Tibial nerve (tissue), 4 donors: ENCODE data around the gene SH2D3A. TPM values are rescaled to one million over a fixed set of nuclear protein-coding genes. Genes with fewer than 3 reads are reported as not detected.

Source experiments
- DNase-seq, 2 donors: peaks; one replicate each; pipeline ENCODE4 v3.0.0-alpha.2; 2019; ENCODE audit warnings: low spot score in 2 of 2
- H3K27ac ChIP-seq, 4 donors: fragments of 200-600 bp; sonication (generic) in 3 of 4; one replicate each; pipeline ENCODE4 v1.5.1; 2017 to 2019; ENCODE audit warnings: mild to moderate bottlenecking in 1 of 4
- H3K27me3 ChIP-seq, 2 donors: fragments of 200-600 bp; sonication (generic) in 1 of 2; one replicate each; pipeline versions ENCODE4 v1.5.1 to v1.6.0; 2017 to 2019
- H3K36me3 ChIP-seq, 3 donors: fragments of 200-600 bp; sonication (generic); one replicate each; pipeline ENCODE4 v1.5.1; 2018 to 2019
- H3K4me1 ChIP-seq, 4 donors: fragments of 200-600 bp; sonication (generic) in 3 of 4; one replicate each; pipeline ENCODE4 v1.5.1; 2017 to 2019
- H3K4me3 ChIP-seq, 4 donors: fragments of 200-600 bp; sonication (generic) in 3 of 4; one replicate each; pipeline ENCODE4 v1.5.1; 2017 to 2019; ENCODE audit warnings: mild to moderate bottlenecking in 1 of 4, moderate library complexity in 1 of 4
- H3K9me3 ChIP-seq, 4 donors: fragments of 200-600 bp; sonication (generic) in 3 of 4; one replicate each; pipeline ENCODE4 v1.5.1; 2017 to 2019
- EP300 ChIP-seq, 2 donors: sonication (generic); formaldehyde crosslinking; IDR thresholded peaks; one replicate each; pipeline ENCODE4 v1.6.1; 2017; ENCODE audit warnings: antibody characterized with exemption in 2 of 2, mild to moderate bottlenecking in 1 of 2
- POLR2A ChIP-seq, 2 donors: fragments of 450-650 bp; IDR thresholded peaks; one replicate each; pipeline ENCODE4 v1.6.1; 2017; ENCODE audit warnings: antibody characterized with exemption in 2 of 2, mild to moderate bottlenecking in 2 of 2, moderate library complexity in 2 of 2
- WGBS, 2 donors: methylation state at CpG; one replicate each; pipeline ENCODE4 v1.1.5; 2018; 5-methylcytosine and 5-hydroxymethylcytosine counted together
- total RNA-seq, 4 donors: library from RNA; depleted of rRNA; stranded (reverse); fragments of >200 nt; gene quantifications; one replicate each; pipeline ENCODE4 v1.1.0, GENCODE V29; 2016
- TF ChIP-seq, protein P1 (sequence below), 5 experiments: fragments of 200-600 bp in 3 of 5; fragments of 450-650 bp in 2 of 5; sonication (generic) in 3 of 5; IDR thresholded peaks; one replicate each; pipeline ENCODE4 v1.5.1; 2016 to 2019; ENCODE audit warnings: antibody characterized with exemption in 5 of 5, mild to moderate bottlenecking in 3 of 5, moderate library complexity in 2 of 5

The SH2D3A gene
- total RNA-seq, 4 donors from 2014 or later, result 0.39 to 4.2 (median 0.44) TPM; not detected in 1

- TF ChIP-seq, protein P1, sequence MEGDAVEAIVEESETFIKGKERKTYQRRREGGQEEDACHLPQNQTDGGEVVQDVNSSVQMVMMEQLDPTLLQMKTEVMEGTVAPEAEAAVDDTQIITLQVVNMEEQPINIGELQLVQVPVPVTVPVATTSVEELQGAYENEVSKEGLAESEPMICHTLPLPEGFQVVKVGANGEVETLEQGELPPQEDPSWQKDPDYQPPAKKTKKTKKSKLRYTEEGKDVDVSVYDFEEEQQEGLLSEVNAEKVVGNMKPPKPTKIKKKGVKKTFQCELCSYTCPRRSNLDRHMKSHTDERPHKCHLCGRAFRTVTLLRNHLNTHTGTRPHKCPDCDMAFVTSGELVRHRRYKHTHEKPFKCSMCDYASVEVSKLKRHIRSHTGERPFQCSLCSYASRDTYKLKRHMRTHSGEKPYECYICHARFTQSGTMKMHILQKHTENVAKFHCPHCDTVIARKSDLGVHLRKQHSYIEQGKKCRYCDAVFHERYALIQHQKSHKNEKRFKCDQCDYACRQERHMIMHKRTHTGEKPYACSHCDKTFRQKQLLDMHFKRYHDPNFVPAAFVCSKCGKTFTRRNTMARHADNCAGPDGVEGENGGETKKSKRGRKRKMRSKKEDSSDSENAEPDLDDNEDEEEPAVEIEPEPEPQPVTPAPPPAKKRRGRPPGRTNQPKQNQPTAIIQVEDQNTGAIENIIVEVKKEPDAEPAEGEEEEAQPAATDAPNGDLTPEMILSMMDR (IDR thresholded peaks at IDR 0.05), result no peak
- TF ChIP-seq EP300 (IDR thresholded peaks at IDR 0.05) (no peak), POLR2A (IDR thresholded peaks at IDR 0.05) (no peak)
- Histone ChIP-seq H3K27me3 (no peaks in the 10 kb centered on the region), H3K27ac (no peak overlapping the region), H3K4me1 (peaks cover 0 to 54% (median 27%) of the 10 kb centered on the region in 4 donors), H3K4me3 (no peak overlapping the region), H3K9me3 (no peaks in the 10 kb centered on the region), H3K36me3 (peaks cover 0 to 56% (median 0%) of the 10 kb centered on the region in 3 donors)
- WGBS, 2 donors, result 75 to 78% methylated on average over 20 of the region's 20 CpGs
- DNase-seq, result no peak
These were observed 33.0 kb downstream of the SH2D3A start for GRCh38 chr19:6734096-6734696.

- Histone ChIP-seq H3K4me1 (peaks cover 0 to 54% (median 23%) of the 10 kb centered on the region in 4 donors), H3K9me3 (no peaks in the 10 kb centered on the region), H3K4me3 (no peak overlapping the region), H3K27me3 (no peaks in the 10 kb centered on the region), H3K36me3 (peaks cover 0 to 56% (median 0%) of the 10 kb centered on the region in 3 donors), H3K27ac (no peak overlapping the region)
- 83 to 88% methylated on average over 26 to 29 of the region's 29 CpGs for WGBS, 2 donors
- TF ChIP-seq, protein P1 (IDR thresholded peaks at IDR 0.05), result no peak
- TF ChIP-seq EP300 (IDR thresholded peaks at IDR 0.05) (no peak), POLR2A (IDR thresholded peaks at IDR 0.05) (no peak)
- no peak for DNase-seq
These were observed 33.7 kb downstream of the SH2D3A start for GRCh38 chr19:6733338-6734095.

DNA sequence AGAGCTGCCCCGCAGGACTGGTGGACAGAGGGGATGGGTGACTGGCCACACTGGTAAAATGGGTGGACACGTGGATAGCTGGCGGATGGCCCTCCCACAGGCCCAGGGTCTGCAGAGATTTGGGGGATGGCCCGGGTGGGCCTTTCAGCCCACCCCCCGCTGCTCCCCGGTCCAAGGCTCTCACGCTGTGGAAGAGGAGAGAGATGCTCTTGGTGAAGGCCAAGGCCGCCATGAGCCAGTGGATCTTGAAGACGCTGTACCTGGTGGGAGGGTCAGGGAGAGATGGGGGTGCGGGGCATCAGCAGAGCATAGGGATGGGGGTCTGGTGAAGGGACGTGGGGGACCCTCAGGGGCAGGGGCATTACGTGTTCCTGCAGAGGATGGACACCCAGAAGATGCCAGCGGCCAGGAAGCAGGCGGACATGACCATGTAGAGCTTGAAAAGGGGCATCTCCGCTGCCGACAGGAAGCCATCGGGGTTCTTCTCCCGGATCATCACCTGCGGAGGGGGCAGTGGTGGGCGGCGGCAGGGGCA lies 34.4 kb downstream of the SH2D3A start:
- DNase-seq, result no peak
- TF ChIP-seq POLR2A (IDR thresholded peaks at IDR 0.05) (no peak), EP300 (IDR thresholded peaks at IDR 0.05) (no peak)
- TF ChIP-seq, protein P1 (IDR thresholded peaks at IDR 0.05), result no peak
- H3K27me3 ChIP-seq, result no peaks in the 10 kb centered on the region
- peaks cover 0 to 53% (median 17%) of the 10 kb centered on the region in 4 donors for H3K4me1 ChIP-seq
- no peak overlapping the region for H3K4me3 ChIP-seq
- WGBS, 2 donors, result 92 to 93% methylated on average over 17 to 21 of the region's 21 CpGs
- H3K27ac ChIP-seq, result no peak overlapping the region
- no peaks in the 10 kb centered on the region for H3K9me3 ChIP-seq
- peaks cover 0 to 56% (median 0%) of the 10 kb centered on the region in 3 donors for H3K36me3 ChIP-seq

DNA sequence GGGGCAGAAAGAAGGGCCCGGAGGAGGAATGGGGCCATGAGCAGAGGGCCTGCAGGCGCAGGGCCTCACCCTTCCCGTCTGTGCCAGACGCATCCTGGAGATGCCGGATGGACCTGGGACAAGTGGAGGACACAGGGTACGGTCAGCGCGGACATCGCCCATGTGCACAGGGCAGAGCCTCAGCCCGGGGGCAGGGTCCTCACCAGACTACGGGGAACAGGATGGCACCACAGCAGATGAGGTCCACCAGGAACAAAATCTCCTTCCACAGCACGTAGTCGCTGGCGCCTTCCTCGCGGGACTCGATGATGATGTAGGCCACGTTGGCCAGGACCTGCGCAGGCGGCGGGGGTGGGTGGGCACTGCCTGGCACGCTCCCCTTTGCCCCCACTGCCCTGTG lies 35.4 kb downstream of the SH2D3A start:
- Histone ChIP-seq H3K27ac (no peak overlapping the region), H3K4me3 (no peak overlapping the region), H3K4me1 (peaks cover 0 to 52% (median 17%) of the 10 kb centered on the region in 4 donors), H3K27me3 (no peaks in the 10 kb centered on the region), H3K9me3 (no peaks in the 10 kb centered on the region), H3K36me3 (peaks cover 0 to 56% (median 0%) of the 10 kb centered on the region in 3 donors)
- DNase-seq, result no peak
- TF ChIP-seq POLR2A (IDR thresholded peaks at IDR 0.05) (no peak), EP300 (IDR thresholded peaks at IDR 0.05) (no peak)
- TF ChIP-seq, protein P1 (IDR thresholded peaks at IDR 0.05), result no peak
- 89 to 90% methylated on average over 22 of the region's 22 CpGs for WGBS, 2 donors
